Body of pancreas (tissue), 4 donors: ENCODE results near the gene MROH7. TPM values are rescaled to one million over a fixed set of nuclear protein-coding genes. Genes with fewer than 3 reads are reported as not detected.

Experiments used
- ATAC-seq: fragments of 150-250 bp; one replicate; pipeline ENCODE4 v1.9.1; 2016
- DNase-seq, 4 donors: peaks; one replicate each; pipeline ENCODE4 v3.0.0-alpha.2; 2019
- H3K27ac ChIP-seq, 4 donors: fragments of 200-600 bp; sonication (generic); 1 replicate in 3 of 4; 2 replicates in 1 of 4; pipeline versions ENCODE4 v1.5.1 to v1.6.1; 2016 to 2019; ENCODE audit warnings: mild to moderate bottlenecking in 1 of 4, mixed read lengths in 1 of 4, moderate library complexity in 1 of 4
- H3K27me3 ChIP-seq, 2 donors: fragments of 200-600 bp; sonication (generic); one replicate each; pipeline ENCODE4 v1.6.0; 2016; ENCODE audit warnings: mild to moderate bottlenecking in 1 of 2
- H3K36me3 ChIP-seq, 2 donors: fragments of 200-600 bp; sonication (generic); replicated peaks in 1 of 2; 2 replicates each; pipeline ENCODE4 v1.5.1; 2016; ENCODE audit warnings: low read depth in 2 of 2; ENCODE audit not compliant: insufficient read depth in 1 of 2
- H3K4me1 ChIP-seq: fragments of 200-600 bp; sonication (generic); one replicate; pipeline ENCODE4 v1.6.0; 2016
- H3K4me3 ChIP-seq, 2 donors: fragments of 200-600 bp; sonication (generic); 1 replicate in 1 of 2; 2 replicates in 1 of 2; pipeline ENCODE4 v1.5.1; 2016 to 2019
- H3K9me3 ChIP-seq, 3 donors: fragments of 200-600 bp; sonication (generic); 1 replicate in 2 of 3; 2 replicates in 1 of 3; pipeline ENCODE4 v1.5.1; 2016
- CTCF ChIP-seq, 7 experiments: fragments of 450-650 bp in 4 of 7; fragments of 200-600 bp in 3 of 7; sonication (generic) in 3 of 7; IDR thresholded peaks; one replicate each; pipeline ENCODE4 v1.5.1; 2016 to 2019; ENCODE audit warnings: antibody characterized with exemption in 7 of 7
- POLR2A ChIP-seq, 3 donors: fragments of 450-650 bp; IDR thresholded peaks; one replicate each; pipeline ENCODE4 v1.6.1; 2016; ENCODE audit warnings: antibody characterized with exemption in 3 of 3, mild to moderate bottlenecking in 2 of 3
- WGBS, 2 donors: methylation state at CpG; one replicate each; pipeline ENCODE4 v1.1.5; 2017; 5-methylcytosine and 5-hydroxymethylcytosine counted together
- intact Hi-C: fragments of 100-400 bp; cut with DNase I; formaldehyde crosslinking; loops from one replicate; pipeline ENCODE4 v1.15.1; 2023
- total RNA-seq, 2 donors: library from RNA; depleted of rRNA; stranded (reverse); fragments of >200 nt; gene quantifications; one replicate each; pipeline ENCODE4 v1.1.0, GENCODE V29; 2016

MROH7 gene
- total RNA-seq, 2 donors from 2014 or later, result 0.66 to 2.6 TPM

- TF ChIP-seq CTCF (IDR thresholded peaks at IDR 0.05) (no peak), POLR2A (IDR thresholded peaks at IDR 0.05) (no peak)
- Histone ChIP-seq H3K9me3 (no peaks in the 10 kb centered on the region), H3K36me3 (no peaks in the 10 kb centered on the region), H3K27ac (no peak overlapping the region), H3K27me3 (no peaks in the 10 kb centered on the region), H3K4me1 (no peaks in the 10 kb centered on the region), H3K4me3 (no peak overlapping the region)
- WGBS, 2 donors, result 57 to 64% methylated on average over 4 of the region's 4 CpGs
- DNase-seq (no peak), ATAC-seq (no peak)
- intact Hi-C loops, result no loop called here
Measured at GRCh38 chr1:54640361-54640760, 1.2 kb upstream of the MROH7 start.

GRCh38 chr1:54643736-54644135 is 2.1 kb downstream of the MROH7 start:
- no peak for DNase-seq
- H3K4me3 ChIP-seq, result no peak overlapping the region
- no peaks in the 10 kb centered on the region for H3K9me3 ChIP-seq
- H3K36me3 ChIP-seq, result no peaks in the 10 kb centered on the region
- ATAC-seq, result no peak
- intact Hi-C loops, result no loop called here
- no peaks in the 10 kb centered on the region for H3K27me3 ChIP-seq
- TF ChIP-seq CTCF (IDR thresholded peaks at IDR 0.05), result no peak
- TF ChIP-seq POLR2A (IDR thresholded peaks at IDR 0.05), result no peak
- H3K27ac ChIP-seq, result no peak overlapping the region
- no peaks in the 10 kb centered on the region for H3K4me1 ChIP-seq

GRCh38 chr1:54645806-54646676 is 4.5 kb downstream of the MROH7 start:
- Histone ChIP-seq H3K9me3 (no peaks in the 10 kb centered on the region), H3K36me3 (no peaks in the 10 kb centered on the region), H3K4me3 (no peak overlapping the region), H3K27ac (no peak overlapping the region), H3K27me3 (no peaks in the 10 kb centered on the region), H3K4me1 (no peaks in the 10 kb centered on the region)
- DNase-seq, result no peak
- 67 to 71% methylated on average over 7 of the region's 7 CpGs for WGBS, 2 donors
- intact Hi-C loops, result no loop called here
- no peak for ATAC-seq
- no peak for TF ChIP-seq POLR2A (IDR thresholded peaks at IDR 0.05)
- no peak for TF ChIP-seq CTCF (IDR thresholded peaks at IDR 0.05)

- DNase-seq (no peak), ATAC-seq (no peak)
- no peak overlapping the region for H3K4me3 ChIP-seq
- H3K9me3 ChIP-seq, result no peaks in the 10 kb centered on the region
- H3K4me1 ChIP-seq, result no peaks in the 10 kb centered on the region
- intact Hi-C loops, result no loop called here
- TF ChIP-seq CTCF (IDR thresholded peaks at IDR 0.05), result no peak
- no peak for TF ChIP-seq POLR2A (IDR thresholded peaks at IDR 0.05)
- no peak overlapping the region for H3K27ac ChIP-seq
- H3K36me3 ChIP-seq, result no peaks in the 10 kb centered on the region
- WGBS, 2 donors, result 59 to 60% methylated on average over 4 to 5 of the region's 5 CpGs
- no peaks in the 10 kb centered on the region for H3K27me3 ChIP-seq
Measured at GRCh38 chr1:54649130-54649898, 7.7 kb downstream of the MROH7 start.
